ENCODE measurements around the gene IGFBP5. TPM values are rescaled to one million over a fixed set of nuclear protein-coding genes. Genes with fewer than 3 reads are reported as not detected.

Gene IGFBP5
- total and polyA plus RNA-seq, 12 donors = 67.1 to 267 (median 152) TPM

DNA sequence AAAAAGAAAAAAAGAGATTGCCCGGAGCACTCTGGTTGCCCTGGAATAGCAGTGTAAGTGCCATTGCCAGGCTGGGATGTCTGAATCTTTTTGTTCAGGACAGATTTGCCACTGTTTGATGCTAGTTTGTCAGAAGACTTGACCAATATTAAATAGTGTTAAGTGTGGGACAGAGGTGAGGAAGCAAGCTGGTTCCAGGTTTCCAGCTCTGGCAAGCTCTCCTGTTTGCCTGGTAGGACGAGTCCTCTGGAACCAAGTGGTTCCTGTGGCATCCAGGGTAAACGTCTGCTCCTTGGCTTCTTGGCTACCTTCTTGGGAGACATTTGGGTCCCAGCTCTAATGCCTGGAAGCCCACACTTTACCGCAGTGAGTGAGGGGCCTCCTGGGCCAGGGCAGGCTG lies 20.8 kb upstream of the IGFBP5 start:
- peak overlapping the region in 3 of 10 donors; percentile 44 to 63 (median 54) for H3K27ac ChIP-seq

DNA sequence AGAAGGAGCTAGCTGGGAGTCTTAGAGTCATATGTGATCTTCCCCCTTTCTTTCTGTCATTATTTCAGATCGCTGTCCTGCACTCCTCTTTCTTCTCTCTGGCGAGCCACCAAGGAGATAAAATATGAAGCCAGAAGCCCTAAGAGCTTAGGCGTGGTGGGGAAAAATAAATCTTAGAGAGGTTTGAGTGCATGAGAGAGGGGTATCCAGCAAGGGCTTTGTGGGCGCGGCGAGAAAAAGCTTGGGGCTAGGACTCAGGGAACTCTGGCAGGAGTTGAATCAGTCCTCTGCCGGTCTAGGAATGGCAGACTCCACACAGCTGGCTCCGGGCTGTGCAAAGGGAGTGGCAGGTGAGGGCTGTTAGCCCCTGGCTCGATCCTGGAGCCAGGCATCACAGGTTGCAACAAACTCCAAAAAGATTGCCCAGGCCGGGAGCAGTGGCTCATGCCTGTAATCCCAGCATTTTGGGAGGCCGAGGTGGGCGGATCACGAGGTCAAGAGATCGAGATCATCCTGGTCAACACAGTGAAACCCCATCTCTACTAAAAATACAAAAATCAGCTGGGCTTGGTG lies 20.1 kb upstream of the IGFBP5 start:
- DNase-seq (no peak), ATAC-seq (no peak)
- peak overlapping the region in 6 of 10 donors; percentile 17 to 63 (median 47) for H3K27ac ChIP-seq
- WGBS, 2 donors = 87 to 89% methylated on average over 14 of the region's 14 CpGs
- no peak overlapping the region for H3K4me3 ChIP-seq
- no peaks in the 10 kb centered on the region for H3K9me3 ChIP-seq
- peaks cover 2 to 45% (median 18%) of the 10 kb centered on the region in 9 donors for H3K4me1 ChIP-seq
- H3K27me3 ChIP-seq = peaks cover 0 to 5% (median 0%) of the 10 kb centered on the region in 7 donors
- no peaks in the 10 kb centered on the region for H3K36me3 ChIP-seq
- intact Hi-C loops (cut with DNase I) = no loop called here
- TF ChIP-seq, protein P1, sequence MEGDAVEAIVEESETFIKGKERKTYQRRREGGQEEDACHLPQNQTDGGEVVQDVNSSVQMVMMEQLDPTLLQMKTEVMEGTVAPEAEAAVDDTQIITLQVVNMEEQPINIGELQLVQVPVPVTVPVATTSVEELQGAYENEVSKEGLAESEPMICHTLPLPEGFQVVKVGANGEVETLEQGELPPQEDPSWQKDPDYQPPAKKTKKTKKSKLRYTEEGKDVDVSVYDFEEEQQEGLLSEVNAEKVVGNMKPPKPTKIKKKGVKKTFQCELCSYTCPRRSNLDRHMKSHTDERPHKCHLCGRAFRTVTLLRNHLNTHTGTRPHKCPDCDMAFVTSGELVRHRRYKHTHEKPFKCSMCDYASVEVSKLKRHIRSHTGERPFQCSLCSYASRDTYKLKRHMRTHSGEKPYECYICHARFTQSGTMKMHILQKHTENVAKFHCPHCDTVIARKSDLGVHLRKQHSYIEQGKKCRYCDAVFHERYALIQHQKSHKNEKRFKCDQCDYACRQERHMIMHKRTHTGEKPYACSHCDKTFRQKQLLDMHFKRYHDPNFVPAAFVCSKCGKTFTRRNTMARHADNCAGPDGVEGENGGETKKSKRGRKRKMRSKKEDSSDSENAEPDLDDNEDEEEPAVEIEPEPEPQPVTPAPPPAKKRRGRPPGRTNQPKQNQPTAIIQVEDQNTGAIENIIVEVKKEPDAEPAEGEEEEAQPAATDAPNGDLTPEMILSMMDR (IDR thresholded peaks at IDR 0.05) = no peak

More for the DNA sequence above, 20.8 kb upstream of the IGFBP5 start:
- TF ChIP-seq, protein P1 (IDR thresholded peaks at IDR 0.05) = no peak
- 82 to 87% methylated on average over 4 of the region's 4 CpGs for WGBS, 2 donors
- DNase-seq = no peak
- Histone ChIP-seq H3K9me3 (no peaks in the 10 kb centered on the region), H3K27me3 (peaks cover 0 to 5% (median 0%) of the 10 kb centered on the region in 7 donors), H3K36me3 (no peaks in the 10 kb centered on the region), H3K4me3 (no peak overlapping the region), H3K4me1 (peaks cover 0 to 41% (median 13%) of the 10 kb centered on the region in 9 donors)
- intact Hi-C loops (cut with DNase I) = no loop called here
- ATAC-seq = no peak

DNA sequence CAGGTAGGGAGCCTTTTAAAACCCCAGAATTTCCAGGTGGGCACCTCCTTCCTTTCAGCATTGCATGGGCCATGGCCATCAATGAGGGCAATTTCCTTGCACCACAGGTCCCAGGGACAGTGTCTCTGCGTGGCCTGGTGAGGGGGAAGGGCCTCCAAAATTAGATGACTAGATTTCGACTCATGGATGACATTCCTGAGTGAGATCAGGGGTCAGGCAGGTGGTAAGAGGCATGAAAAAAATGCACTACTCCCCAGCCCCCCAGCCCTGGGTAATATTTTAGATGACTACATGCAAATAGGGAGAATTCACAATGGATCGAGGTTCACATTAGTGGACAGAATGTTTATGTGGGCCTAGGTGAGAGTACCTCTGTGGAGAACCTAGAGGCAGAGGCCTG lies 19.0 kb upstream of the IGFBP5 start:
- DNase-seq = no peak

DNA sequence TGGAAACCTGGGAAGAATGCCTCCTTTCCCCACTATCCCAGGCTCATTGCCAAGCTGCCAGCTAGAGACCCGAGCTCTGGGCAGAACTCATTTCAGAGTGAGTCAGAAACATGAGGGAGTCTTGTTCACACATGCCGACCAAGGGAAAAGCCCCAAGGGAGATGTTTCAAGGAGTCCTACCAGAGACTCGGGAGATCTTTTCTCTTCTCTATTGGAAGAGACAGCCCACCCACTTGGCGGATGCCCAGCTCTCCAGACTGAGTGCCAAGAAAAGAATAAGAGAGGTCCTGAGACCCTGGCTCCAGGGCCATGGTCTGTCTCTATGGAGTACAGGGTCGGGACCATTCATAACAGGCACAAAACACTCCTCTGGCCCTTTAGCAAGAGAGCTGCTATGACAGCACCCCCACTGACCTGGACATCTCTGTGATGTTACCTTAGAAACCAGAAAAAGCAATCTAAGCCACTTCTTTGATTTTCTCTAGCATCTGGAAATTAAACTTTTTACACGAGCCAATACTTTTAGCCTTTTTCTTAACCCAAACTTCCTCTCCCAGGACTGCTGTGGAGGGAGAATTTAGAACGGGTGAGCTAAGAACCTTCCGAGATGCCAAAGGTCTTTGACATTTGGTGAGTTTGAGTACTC lies 18.5 kb upstream of the IGFBP5 start:
- Histone ChIP-seq H3K4me3 (no peak overlapping the region), H3K4me1 (peaks cover 2 to 49% (median 20%) of the 10 kb centered on the region in 9 donors), H3K36me3 (no peaks in the 10 kb centered on the region), H3K9me3 (peaks cover 0 to 9% (median 0%) of the 10 kb centered on the region in 11 donors), H3K27ac (peak overlapping the region in 7 of 10 donors; percentile 36 to 54 (median 45)), H3K27me3 (peaks cover 0 to 5% (median 0%) of the 10 kb centered on the region in 7 donors)
- DNase-seq (peak; percentile 63 to 71), ATAC-seq (peak; percentile 49 to 79 (median 68))
- intact Hi-C loops (cut with DNase I) = loop anchor here in 1 of 10 donors (5.0 kb wide), 2 partner anchors 143 to 258 kb away; no protein-coding TSS in a partner anchor
- TF ChIP-seq, protein P1 (IDR thresholded peaks at IDR 0.05) = no peak
- 57 to 73% methylated on average over 8 of the region's 8 CpGs for WGBS, 2 donors

More for the DNA sequence above, 19.0 kb upstream of the IGFBP5 start:
- Histone ChIP-seq H3K4me3 (no peak overlapping the region), H3K27ac (peak overlapping the region in 6 of 10 donors; percentile 37 to 54 (median 45)), H3K27me3 (peaks cover 0 to 5% (median 0%) of the 10 kb centered on the region in 7 donors), H3K9me3 (peaks cover 0 to 5% (median 0%) of the 10 kb centered on the region in 11 donors), H3K4me1 (peaks cover 2 to 49% (median 20%) of the 10 kb centered on the region in 9 donors), H3K36me3 (no peaks in the 10 kb centered on the region)
- no peak for ATAC-seq
- TF ChIP-seq, protein P1 (IDR thresholded peaks at IDR 0.05) = no peak
- WGBS, 2 donors = 70 to 80% methylated on average over 3 of the region's 3 CpGs
- intact Hi-C loops (cut with DNase I) = loop anchor here in 1 of 10 donors (5.0 kb wide), 2 partner anchors 143 to 258 kb away; no protein-coding TSS in a partner anchor

Measured in heart right ventricle (tissue), 16 donors.